Measurements from ENCODE around the gene MAGEB1.

The MAGEB1 gene, protein sequence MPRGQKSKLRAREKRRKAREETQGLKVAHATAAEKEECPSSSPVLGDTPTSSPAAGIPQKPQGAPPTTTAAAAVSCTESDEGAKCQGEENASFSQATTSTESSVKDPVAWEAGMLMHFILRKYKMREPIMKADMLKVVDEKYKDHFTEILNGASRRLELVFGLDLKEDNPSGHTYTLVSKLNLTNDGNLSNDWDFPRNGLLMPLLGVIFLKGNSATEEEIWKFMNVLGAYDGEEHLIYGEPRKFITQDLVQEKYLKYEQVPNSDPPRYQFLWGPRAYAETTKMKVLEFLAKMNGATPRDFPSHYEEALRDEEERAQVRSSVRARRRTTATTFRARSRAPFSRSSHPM

DNA sequence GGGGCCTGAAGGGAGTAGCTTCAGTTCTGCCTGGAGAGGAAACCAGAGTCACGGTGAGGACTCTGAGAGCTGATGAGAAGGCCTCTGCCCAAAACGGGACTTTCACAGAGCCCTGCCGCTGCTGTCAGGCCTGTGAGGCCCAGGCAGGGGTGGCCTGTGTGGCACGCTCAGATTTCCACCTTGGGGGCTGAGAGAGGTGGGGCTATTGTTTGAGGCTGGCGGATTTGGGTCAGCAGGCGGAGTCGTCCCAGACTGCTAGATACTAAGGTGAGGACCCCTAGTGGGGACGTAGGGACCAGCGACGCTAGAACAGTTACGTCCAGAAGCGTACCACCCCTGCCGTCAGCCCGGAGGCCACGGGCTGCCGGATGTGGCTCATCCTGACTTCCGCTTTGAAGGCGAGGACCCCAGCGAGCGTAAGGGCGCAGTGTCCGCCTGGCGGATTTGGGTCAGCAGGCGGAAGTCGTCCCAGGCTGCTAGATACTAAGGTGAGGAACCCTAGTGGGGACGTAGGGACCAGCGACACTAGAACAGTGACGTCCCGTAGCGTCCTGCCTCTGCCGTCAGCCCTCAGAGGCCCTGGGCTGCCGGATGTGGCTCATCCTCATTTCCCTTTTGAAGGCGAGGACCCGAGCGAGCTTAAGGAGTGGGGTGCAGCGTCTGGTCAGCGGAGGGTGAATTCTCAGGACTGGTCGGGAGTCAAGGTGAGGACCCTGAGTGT is at the start of gene MAGEB1:
Gene MAGEB1, plus strand, starts transcription at position 378 of the 721 bp plus-strand sequence. CDS start 3,348 bp downstream, outside the sequence.
- no peak for DNase-seq (ENCODE audit: low read depth)

DNA sequence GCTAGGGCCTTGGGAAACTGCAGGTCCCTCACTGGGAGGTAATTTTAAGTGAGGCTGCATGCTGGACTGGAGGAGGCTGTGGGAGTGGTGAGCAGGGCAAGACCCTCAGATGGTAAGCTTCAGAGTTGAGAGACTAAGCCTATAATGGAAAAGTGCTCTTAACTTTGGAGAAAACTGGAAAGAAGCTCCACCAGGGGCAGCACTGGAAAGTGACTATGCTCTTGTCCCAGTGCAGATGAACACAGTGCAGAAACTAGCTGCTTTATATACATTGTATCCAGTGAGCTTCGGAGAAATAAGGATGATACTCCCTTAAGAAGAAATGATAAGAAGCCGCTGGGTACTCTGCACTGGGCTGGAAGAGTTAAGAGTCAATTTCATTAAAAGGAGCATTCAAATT is 34.8 kb upstream of the MAGEB1 start:
- DNase-seq (ENCODE audit: low read depth) = no peak

DNA sequence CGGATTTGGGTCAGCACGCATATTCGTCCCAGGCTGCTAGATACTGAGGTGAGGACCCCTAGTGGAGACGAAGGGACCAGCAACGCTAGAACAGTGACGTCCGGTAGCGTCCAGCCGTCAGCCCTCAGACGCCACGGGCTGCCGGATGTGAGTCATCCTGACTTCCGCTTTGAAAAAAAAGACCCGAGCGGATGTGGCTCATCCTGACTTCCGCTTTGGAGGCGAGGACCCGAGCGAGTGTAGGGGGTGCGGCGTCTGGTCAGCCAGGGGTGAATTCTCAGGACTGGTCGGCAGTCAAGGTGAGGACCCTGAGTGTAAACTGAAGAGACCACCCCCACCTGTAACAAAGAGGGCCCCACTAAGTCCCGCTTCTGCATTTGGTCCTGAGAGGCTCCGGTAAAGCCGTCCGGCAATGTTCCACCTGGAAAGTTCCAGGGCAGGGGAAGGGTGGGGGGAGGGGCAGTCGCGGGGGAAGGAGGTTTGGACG is 31.5 kb upstream of the MAGEB1 start, which contains the start of gene MAGEB2:
Gene MAGEB2, plus strand, starts transcription at position 207 of the 487 bp plus-strand sequence. CDS start 3,018 bp downstream, outside the sequence.
- no peak for DNase-seq (ENCODE audit: low read depth)

DNA sequence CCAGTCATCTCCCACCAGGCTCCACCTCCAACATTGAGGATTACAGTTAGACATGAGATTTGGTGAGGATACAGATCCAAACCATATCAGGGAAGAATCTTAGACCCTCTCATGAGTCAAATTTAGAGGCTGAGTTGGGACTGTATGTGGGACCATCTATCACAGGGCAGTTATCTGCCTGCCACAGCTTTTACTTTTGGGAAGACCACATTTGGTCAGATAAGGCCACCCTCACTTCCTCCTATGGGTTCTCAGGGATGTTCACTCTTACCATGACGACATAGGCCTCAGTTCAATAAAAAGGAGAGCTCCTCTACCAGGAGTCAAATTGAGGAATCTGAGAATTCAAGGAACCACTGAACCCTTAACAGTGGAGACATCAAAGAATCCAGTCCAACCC is 29.5 kb upstream of the MAGEB1 start:
- no peak for DNase-seq (ENCODE audit: low read depth)

DNA sequence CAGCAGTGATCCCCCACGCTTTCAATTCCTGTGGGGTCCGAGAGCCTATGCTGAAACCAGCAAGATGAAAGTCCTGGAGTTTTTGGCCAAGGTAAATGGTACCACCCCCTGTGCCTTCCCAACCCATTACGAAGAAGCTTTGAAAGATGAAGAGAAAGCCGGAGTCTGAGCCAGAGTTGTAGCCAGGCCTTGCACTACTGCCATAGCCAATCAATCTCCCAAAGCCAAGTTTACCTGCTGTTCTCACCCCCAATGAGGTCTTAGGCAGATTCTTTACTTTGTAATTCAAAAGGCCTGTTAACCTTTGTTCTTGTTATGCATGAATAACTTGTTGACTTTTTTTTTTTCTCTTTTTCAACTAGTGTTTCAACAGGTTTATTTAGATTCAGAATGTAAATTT is 27.6 kb upstream of the MAGEB1 start:
- no peak for DNase-seq (ENCODE audit: low read depth)

DNA sequence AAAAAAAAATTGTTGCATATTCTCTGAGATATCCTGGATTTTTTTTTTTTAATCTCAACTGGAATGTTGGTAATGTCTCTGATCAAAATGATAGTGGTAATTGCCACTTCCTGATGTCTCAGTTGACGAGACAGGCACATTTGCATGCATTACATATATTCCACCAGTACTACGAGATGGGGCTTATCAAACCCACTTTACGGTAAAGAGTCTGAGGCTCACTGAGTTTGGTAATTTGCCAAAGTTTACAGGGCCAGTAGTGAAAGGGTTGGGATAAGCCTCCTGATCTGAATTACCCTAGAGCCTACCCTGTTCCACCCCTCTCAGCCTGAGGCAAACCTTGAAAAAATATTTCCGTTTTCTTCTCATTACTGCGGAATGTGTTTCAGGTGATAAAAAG is 26.3 kb upstream of the MAGEB1 start:
- DNase-seq (ENCODE audit: low read depth) = no peak

DNA sequence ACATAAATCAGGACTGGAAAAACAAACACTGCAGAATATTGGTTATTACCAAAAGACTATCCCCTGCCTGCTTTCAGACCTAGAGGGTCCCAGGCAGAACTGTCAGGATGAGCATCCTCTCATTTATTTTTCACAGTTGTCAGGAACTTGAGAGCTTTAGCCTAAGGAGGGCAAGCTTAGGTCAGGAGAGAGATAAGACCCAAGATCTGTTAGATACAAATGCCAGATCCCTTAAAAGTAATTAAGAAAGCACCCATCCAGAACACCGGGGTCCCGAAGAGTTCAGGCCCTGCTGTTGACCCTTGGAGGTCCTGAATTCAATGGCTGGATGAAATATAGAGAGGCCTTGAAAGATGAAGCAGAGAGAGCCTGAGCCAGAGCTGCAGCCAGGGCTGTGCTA is 22.4 kb upstream of the MAGEB1 start:
- DNase-seq (ENCODE audit: low read depth) = no peak

DNA sequence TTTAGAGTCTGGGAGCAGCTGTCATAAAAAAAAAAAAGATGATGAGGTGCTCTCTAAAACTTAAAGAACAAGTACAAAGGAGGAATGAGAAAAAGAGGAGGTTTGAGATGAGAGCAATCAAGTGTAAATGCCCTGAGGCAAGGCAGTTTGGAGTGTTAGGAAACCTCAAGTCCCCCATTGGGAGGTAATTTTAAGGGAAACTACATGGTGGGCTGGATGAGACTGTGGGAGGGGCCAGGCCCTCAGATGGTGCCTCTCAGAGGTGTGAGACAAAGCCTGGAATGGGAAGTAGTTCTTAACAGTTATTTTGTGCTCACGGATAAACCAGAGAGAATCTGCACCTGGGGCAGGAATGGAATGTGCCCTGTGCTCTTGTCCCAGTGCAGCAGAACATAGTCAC is 18.4 kb upstream of the MAGEB1 start:
- DNase-seq (ENCODE audit: low read depth) = no peak

DNA sequence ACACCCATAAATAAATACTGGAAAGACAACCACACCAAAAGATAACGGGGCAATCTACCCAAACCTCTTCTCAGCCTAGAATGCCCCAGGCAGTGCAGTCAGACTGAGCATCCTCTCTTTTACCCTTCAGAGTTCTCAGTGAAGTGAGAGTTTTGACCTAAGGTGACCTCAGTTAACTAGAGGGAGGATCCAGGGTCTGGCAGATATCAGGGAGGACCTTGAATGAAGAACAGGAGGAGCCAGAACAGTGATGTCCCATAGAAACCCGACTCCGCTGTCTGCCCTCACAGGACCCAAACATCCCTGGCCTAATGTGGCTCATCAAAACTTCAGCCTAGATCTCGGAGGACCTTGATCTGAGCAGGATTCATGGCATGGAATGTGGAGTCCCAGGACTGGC is 16.6 kb upstream of the MAGEB1 start, which contains the start of gene MAGEB3:
Gene MAGEB3, plus strand, starts transcription at position 263 of the 400 bp plus-strand sequence. CDS start 5,268 bp downstream, outside the sequence.
- no peak for DNase-seq (ENCODE audit: low read depth)

DNA sequence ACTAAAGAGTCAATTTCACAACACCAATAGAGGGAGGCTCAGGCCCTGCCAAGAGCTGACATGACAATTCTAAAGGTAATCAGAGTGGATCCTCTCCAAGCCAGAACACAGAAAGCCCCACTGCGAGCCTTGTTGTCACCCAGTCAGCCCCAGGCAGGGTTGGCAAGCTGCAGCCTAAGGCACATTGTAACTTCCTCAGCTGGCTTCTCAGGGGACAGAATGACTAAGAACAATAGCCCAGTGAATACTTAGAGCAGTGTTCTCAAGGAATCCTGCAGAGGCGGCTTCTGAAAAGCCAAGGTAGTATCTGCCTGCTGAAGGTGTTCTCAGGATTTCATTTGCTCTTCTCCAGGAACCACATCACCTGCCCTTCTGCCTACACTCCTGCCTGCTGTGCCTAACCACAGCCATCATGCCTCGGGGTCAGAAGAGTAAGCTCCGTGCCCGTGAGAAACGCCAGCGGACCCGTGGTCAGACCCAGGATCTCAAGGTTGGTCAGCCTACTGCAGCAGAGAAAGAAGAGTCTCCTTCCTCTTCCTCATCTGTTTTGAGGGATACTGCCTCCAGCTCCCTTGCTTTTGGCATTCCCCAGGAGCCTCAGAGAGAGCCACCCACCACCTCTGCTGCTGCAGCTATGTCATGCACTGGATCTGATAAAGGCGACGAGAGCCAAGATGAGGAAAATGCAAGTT is 5.1 kb upstream of the MAGEB1 start, which contains the start of gene MAGEB4:
Gene MAGEB4, plus strand, starts transcription at position 277 of the 692 bp plus-strand sequence. Its CDS starts 136 bp downstream, at position 413.
- DNase-seq (ENCODE audit: low read depth) = no peak

DNA sequence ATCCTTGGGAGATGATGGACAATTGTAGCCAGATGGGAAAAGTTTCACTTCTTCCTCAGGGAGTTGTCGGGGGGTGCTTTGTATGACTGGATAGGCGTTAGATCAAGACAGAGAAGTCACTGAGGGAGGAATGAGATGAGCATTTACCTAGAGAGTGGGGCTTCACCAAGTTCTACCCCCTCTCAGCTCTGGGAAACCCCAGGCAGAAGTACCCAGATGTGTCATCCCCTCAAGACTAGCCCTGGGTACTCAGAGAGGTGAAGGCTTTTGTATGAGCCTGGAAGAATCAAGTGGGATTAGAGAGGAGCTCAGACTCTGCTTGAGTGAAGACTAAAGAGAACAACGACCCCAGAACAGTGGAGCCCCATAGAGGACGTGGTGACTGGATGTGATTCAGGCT is 1.9 kb downstream of the MAGEB1 start:
- no peak for DNase-seq (ENCODE audit: low read depth)

DNA sequence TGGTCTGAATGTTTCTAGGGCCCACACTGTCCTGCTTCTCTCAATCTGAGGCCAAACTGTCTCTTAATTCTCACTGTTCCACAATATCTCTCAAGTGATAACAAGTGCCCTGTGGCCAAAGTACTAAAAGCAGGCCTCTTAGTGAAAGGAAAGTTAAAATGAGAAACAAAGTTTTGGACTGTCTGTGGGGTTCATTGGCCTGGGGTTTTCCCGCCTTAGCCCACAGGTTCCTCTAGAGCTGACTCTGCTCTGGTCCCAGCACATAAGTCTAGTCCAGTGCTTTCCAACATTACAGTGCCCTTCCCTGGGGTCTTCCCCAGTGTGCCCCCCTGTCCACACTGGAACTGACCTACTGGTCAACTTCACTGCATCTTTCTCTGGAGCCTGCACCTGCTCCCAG is 6.3 kb downstream of the MAGEB1 start:
- no peak for DNase-seq (ENCODE audit: low read depth)

DNA sequence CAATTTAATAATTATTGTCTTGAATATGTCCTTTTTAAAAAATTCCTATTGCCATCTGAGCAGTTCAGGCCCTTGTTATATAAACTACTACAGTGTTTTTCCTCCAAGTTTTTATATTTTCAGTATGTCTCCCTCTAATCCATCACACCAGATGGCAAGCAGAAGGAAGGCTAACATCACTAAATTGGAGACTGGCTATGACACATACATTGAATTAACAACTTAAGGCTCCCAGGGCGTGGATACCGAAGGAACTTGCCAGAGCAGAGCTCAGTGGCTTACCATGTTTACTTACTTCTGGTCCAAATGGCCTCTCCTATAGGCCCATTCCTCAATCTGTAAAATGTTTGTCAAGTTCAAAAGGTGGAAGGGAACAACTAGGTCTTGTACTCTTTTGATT is 13.0 kb downstream of the MAGEB1 start:
- no peak for DNase-seq (ENCODE audit: low read depth)

DNA sequence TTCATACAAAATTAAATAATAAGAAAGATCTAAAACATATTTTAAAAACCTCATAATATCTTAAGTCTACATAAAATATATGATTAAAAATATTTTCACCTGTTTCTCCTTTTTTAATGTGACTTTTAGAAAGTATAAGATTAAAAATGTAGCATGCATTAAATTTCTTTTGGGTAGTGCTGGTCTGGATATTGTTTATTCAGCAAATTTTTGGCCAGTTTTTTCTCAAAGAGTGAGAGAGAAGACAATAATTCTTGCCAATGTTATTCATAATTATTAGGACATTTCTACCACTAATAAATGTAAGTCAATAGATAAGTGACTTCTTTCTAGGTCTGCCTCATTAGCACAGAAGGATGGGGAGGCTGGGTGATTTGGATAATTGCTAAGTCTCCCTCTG is 14.1 kb downstream of the MAGEB1 start:
- no peak for DNase-seq (ENCODE audit: low read depth)

DNA sequence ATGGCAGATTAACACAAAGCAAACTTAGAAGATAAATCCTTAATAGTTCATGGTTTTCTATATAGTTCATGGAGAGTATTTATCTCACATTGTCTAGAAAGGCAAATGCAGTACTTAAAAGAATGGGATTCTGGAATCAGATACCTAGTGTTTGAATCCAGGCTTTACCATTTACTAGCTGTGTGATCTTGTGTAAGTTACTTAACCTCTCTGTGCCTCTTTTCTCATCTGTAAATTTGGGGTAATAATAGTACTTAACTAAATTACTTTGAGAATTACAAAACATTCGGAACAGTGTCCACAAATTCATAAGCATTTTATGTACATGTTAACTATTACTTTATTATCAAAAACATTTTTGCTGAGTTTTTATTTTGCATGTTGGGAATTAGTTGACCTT is 15.8 kb downstream of the MAGEB1 start:
- DNase-seq (ENCODE audit: low read depth) = no peak

DNA sequence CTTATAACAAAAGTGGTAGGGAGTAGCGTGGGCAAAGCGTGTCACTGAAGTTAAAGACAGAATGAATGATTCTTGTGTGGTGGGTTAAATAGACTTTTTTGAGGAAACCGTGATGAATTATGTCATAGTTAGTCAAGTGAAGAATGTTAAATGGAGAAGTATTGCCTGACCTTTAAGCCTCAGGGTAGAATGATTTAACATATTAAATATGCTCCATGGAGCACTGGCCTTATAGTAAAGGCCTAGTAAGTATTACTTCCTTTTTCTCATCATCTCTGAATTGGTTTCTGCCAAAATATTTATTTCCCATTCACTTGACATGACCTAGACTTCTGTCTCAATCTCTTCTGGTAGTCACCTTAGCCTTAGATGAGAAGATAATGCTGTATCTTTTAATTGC is 23.7 kb downstream of the MAGEB1 start:
- no peak for DNase-seq (ENCODE audit: low read depth)

DNA sequence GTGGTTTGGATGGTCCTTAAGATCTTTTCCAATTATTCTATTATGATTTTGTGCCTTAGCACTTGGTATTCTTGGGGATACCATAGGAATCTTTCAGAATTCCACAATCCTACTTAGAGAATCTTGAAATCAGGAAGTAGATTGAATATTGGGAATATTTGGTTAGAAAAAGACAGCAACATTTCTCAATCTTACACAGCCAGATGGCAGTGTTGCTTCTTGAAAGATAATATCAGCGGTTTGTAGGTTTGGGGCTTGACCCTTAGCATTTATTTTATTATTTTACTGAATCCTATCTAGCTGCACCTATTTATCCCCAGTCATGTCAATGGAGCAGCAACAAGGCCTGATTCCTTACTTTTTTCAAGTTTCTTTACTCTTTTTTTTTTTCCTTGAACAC is 28.6 kb downstream of the MAGEB1 start:
- peak; percentile 20 for DNase-seq (ENCODE audit: low read depth)

DNA sequence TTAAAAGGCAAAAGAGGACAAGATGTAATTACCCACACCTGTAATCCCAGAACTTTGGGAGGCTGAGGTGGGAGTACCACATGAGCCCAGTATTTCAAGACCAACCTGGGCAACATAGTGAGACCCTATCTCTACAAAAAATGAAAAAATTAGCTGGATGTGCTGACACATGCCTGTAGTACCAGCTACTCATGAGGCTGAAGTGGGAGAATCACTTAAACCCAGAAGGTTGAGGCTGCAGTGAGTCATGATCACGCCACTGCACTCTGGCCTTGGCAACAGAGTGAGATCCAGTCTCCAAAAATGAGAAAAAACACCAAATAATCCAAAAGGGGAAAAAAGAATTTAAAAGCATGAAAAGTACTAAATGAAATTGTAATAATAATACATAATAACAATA is 31.4 kb downstream of the MAGEB1 start:
- DNase-seq (ENCODE audit: low read depth) = peak; percentile 55

DNA sequence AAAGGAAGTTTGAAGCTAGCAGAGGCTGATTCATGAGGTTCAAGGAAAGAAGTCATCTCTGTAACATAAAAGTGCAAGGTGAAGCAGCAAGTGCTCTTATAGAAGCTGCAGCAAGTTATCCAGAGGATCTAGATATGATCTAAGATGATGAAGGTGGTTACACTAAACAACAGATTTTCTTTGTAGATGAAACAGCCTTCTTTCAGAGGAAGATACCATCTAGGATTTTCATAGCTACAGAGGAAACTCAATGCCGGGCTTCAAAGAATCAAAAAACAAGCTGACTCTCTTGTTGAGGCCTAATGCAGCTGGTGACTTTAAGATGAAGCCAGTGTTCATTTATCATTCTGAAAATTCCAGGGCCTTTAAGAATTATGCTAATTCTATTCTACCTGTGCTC is 33.5 kb downstream of the MAGEB1 start:
- no peak for DNase-seq (ENCODE audit: low read depth)

DNA sequence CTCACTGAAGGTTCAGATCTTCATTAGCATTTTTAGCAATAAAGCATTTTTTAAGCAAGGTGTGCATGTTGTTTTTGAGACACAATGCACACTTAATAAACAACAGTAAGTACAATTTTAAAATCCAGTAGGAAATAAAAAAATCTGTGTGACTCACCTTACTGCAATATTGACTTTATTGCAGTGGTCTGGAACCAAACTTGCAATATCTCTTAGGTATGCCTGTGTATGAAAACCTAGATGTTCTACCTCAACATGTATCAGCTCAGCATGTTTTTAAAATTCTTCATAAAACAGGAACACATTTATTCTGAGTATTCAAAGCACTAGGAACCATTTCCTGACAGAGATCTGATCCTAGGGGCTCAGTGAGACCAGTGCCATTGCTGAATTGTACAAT is 35.6 kb downstream of the MAGEB1 start:
- peak; percentile 11 for DNase-seq (ENCODE audit: low read depth)

DNA sequence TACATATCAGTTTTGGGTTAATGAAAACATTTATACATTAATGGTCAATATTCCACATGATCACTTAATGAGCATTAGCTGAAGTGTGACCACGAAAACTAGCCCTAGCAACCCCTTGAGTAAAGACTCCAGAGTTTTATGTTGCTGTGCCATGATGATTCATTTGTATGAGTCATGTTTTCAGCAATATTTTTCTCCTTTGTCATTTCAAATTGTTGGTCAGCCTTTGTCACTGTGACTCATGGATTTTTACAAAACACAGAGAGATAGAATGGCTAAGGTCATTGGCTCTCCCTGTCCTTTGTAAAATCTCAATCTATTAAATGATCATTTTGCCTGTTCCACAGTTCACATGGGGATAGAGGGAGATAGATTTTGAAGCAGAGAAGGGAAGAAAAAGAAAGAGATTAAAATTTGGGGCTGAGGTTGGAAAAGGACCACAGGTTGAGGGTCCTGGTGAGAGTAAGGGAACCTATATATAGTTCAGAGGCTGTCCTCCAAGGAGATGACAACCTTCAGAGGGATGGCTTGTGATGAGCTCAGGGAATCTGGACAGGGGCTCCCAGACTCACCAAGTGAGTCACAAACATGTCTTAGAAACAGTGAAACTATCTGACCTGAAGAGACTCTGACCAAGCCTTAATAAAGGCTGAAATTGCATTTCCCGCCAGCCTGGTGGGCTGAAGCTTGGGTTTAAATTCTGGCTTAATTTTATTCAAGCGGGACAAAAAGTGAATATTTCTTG is 36.7 kb downstream of the MAGEB1 start:
- peak; percentile 87 for DNase-seq (ENCODE audit: low read depth)
